ENCODE data around the gene EXD3.

Gene EXD3

GRCh38 chr9:137306066-137306849 lies 116.7 kb downstream of the EXD3 start:
- DNase-seq (ENCODE audit: low read depth), result no peak

GRCh38 chr9:137305798-137306065 lies 117.2 kb downstream of the EXD3 start:
- no peak for DNase-seq (ENCODE audit: low read depth)

GRCh38 chr9:137305060-137305797 lies 117.7 kb downstream of the EXD3 start:
- no peak for DNase-seq (ENCODE audit: low read depth)

- DNase-seq (ENCODE audit: low read depth), result no peak
Measured at GRCh38 chr9:137304383-137305059, 118.4 kb downstream of the EXD3 start.

GRCh38 chr9:137303893-137304382 lies 119.0 kb downstream of the EXD3 start:
- DNase-seq (ENCODE audit: low read depth), result no peak

- no peak for DNase-seq (ENCODE audit: low read depth)
Measured at GRCh38 chr9:137303151-137303892, 119.6 kb downstream of the EXD3 start.

GRCh38 chr9:137302449-137303150 lies 120.4 kb downstream of the EXD3 start:
- DNase-seq (ENCODE audit: low read depth), result no peak

GRCh38 chr9:137302118-137302448 lies 120.9 kb downstream of the EXD3 start, which contains the start of gene NRARP:
Gene NRARP (minus strand): TSS chr9:137302271. CDS start chr9:137301928, 343 bp downstream.
- no peak for DNase-seq (ENCODE audit: low read depth)

GRCh38 chr9:137301081-137301947 lies 121.6 kb downstream of the EXD3 start:
- no peak for DNase-seq (ENCODE audit: low read depth)

GRCh38 chr9:137300567-137301080 lies 122.3 kb downstream of the EXD3 start:
- DNase-seq (ENCODE audit: low read depth), result no peak

GRCh38 chr9:137299938-137300337 lies 123.0 kb downstream of the EXD3 start:
- no peak for DNase-seq (ENCODE audit: low read depth)

GRCh38 chr9:137299203-137299565 lies 123.8 kb downstream of the EXD3 start:
- no peak for DNase-seq (ENCODE audit: low read depth)

- no peak for DNase-seq (ENCODE audit: low read depth)
Measured at GRCh38 chr9:137298401-137299202, 124.4 kb downstream of the EXD3 start.

- DNase-seq (ENCODE audit: low read depth), result no peak
Measured at GRCh38 chr9:137297966-137298365, 125.0 kb downstream of the EXD3 start.

- DNase-seq (ENCODE audit: low read depth), result no peak
Measured at GRCh38 chr9:137296670-137297664, 126.0 kb downstream of the EXD3 start.

GRCh38 chr9:137295849-137296669 lies 126.9 kb downstream of the EXD3 start:
- DNase-seq (ENCODE audit: low read depth), result no peak

- DNase-seq (ENCODE audit: low read depth), result no peak
Measured at GRCh38 chr9:137295238-137295811, 127.6 kb downstream of the EXD3 start.

All from GM04504 (cell line).